Lower lobe of right lung (tissue), 2 donors: ENCODE data around the gene MLLT10. TPM values are rescaled to one million over a fixed set of nuclear protein-coding genes. Genes with fewer than 3 reads are reported as not detected.

ENCODE experiments used
- ATAC-seq, 2 donors: fragments of 200-7000 bp; cut with Tn5 transposase; one replicate each; pipeline ENCODE4 v1.9.1; 2020 to 2022; ENCODE audit warnings: mild to moderate bottlenecking in 2 of 2, moderate library complexity in 2 of 2
- DNase-seq: peaks from one replicate; pipeline ENCODE4 v3.0.0-alpha.2; 2020
- H3K27ac ChIP-seq: fragments of 200-600 bp; one replicate; pipeline ENCODE4 v1.8.0; 2022
- H3K27me3 ChIP-seq: fragments of 200-600 bp; one replicate; pipeline ENCODE4 v1.8.0; 2022; ENCODE audit warnings: low read depth
- H3K36me3 ChIP-seq: fragments of 200-600 bp; one replicate; pipeline ENCODE4 v1.8.0; 2022; ENCODE audit warnings: mild to moderate bottlenecking
- H3K4me1 ChIP-seq: fragments of 200-600 bp; one replicate; pipeline ENCODE4 v1.8.0; 2022
- H3K4me3 ChIP-seq: fragments of 200-600 bp; one replicate; pipeline ENCODE4 v1.8.0; 2022; ENCODE audit warnings: mild to moderate bottlenecking
- H3K9me3 ChIP-seq: fragments of 200-600 bp; one replicate; pipeline ENCODE4 v1.8.0; 2022
- CTCF ChIP-seq: fragments of 200-600 bp; IDR thresholded peaks from one replicate; pipeline ENCODE4 v1.8.0; 2022; ENCODE audit warnings: antibody characterized with exemption, mild to moderate bottlenecking
- intact Hi-C: fragments of 100-400 bp; cut with DNase I; formaldehyde crosslinking; loops from one replicate; pipeline ENCODE4 v1.11.0; 2022
- total RNA-seq: library from RNA; stranded (reverse); fragmentation: NEBNext Ultra II Directional; extraction: Animal tissue kit (Norgen Biotek cat#: 25700); gene quantifications from one replicate; pipeline ENCODE4 v1.2.1, GENCODE V29; 2021
- donor health status: DM: no; HTN: yes; CAD: no; lungs with severe emphysema.

The MLLT10 gene
- total RNA-seq, 1 donor from 2014 or later = 48.8 TPM

DNA sequence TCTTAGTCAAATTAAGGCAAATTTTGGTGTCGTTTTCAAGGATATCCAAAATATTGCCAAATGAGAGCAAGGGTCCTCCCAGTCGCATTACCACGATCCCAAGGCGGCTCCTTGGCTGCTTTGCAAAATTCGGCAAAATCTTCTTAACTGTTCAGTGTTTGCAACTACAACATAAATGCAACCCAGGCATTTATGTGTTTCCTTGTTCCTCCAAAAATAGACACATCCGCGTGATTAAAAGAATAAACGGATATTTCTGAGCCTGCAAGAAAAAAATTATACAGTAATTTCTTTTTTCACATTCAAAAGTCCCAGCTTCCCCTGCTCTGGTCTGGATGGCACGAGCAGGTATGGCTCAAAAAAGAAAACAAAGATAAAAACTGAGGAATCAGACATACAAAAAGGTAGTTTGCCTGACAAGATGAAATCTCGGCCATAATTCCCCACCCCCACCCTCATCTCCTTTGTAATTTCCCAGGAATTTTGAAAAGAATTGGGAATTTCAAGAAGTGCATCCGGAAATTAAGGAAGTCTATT lies 14.6 kb upstream of the MLLT10 start:
- DNase-seq (no peak), ATAC-seq (no peak)
- Histone ChIP-seq H3K36me3 (no peaks in the 10 kb centered on the region), H3K27ac (peak overlapping the region; percentile 76), H3K9me3 (no peaks in the 10 kb centered on the region), H3K4me3 (peak overlapping the region; percentile 66), H3K4me1 (peaks cover 41% of the 10 kb centered on the region), H3K27me3 (peaks cover 40% of the 10 kb centered on the region)
- intact Hi-C loops = no loop called here
- TF ChIP-seq CTCF = no peak

DNA sequence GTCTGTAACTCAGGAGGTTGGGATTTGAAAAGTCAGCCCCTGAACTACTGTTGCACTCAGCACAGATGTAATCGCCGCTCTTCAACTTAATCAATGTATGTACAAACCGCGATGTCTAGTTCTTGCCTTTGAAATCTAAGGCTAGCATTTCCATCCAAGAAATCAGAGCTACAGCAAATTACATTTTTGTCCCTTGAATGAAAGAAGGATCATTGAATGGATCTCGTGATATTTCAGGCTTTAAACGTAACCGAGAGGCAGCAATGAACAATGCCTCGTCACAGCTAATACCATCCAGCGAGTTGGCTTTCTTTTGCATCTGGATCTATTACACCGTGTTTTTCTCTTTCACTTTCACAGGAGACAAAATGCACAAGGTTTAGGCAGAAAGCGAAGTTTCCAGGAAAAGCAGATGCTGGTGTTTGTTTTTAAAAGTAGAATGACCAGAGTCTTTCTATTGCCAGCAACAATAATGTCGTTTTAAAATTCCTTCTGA lies 14.0 kb upstream of the MLLT10 start:
- ATAC-seq (peak in 1 of 2 donors; percentile 45), DNase-seq (no peak)
- Histone ChIP-seq H3K36me3 (no peaks in the 10 kb centered on the region), H3K4me1 (peaks cover 39% of the 10 kb centered on the region), H3K27ac (peak overlapping the region; percentile 76), H3K27me3 (peaks cover 35% of the 10 kb centered on the region), H3K9me3 (no peaks in the 10 kb centered on the region), H3K4me3 (peak overlapping the region; percentile 66)
- intact Hi-C loops = no loop called here
- no peak for TF ChIP-seq CTCF

- Histone ChIP-seq H3K4me3 (peak overlapping the region; percentile 66), H3K36me3 (no peaks in the 10 kb centered on the region), H3K4me1 (peaks cover 33% of the 10 kb centered on the region), H3K27me3 (peaks cover 30% of the 10 kb centered on the region), H3K9me3 (no peaks in the 10 kb centered on the region), H3K27ac (peak overlapping the region; percentile 76)
- TF ChIP-seq CTCF = no peak
- intact Hi-C loops = no loop called here
- no peak for DNase-seq
- ATAC-seq = no peak
Measured at GRCh38 chr10:21520509-21520908, 13.5 kb upstream of the MLLT10 start.

DNA sequence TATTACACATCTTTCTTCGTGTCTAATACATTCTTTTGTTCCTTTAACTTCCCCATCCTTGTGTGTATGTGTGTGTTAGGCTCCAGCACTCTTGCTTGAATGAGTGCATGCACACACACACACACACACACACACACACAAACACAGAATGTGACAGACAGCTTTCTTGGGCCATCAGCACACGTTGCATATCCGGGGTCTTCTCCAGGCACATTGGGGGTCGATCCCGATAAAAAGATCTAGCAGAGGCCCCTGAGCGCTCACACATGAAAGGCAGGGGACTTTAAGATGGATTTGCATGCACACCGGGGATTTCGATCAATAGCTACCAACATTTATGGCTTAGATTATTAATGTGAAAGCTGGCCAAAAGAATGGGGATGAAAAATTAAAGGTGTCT lies 13.1 kb upstream of the MLLT10 start:
- no peaks in the 10 kb centered on the region for H3K9me3 ChIP-seq
- no peak for DNase-seq
- H3K27me3 ChIP-seq = peaks cover 26% of the 10 kb centered on the region
- intact Hi-C loops = no loop called here
- no peak for TF ChIP-seq CTCF
- H3K4me1 ChIP-seq = peaks cover 29% of the 10 kb centered on the region
- ATAC-seq = no peak
- peak overlapping the region; percentile 76 for H3K27ac ChIP-seq
- no peak overlapping the region for H3K4me3 ChIP-seq
- no peaks in the 10 kb centered on the region for H3K36me3 ChIP-seq

GRCh38 chr10:21521751-21522533 lies 12.1 kb upstream of the MLLT10 start:
- H3K27me3 ChIP-seq = peaks cover 26% of the 10 kb centered on the region
- no peaks in the 10 kb centered on the region for H3K9me3 ChIP-seq
- intact Hi-C loops = no loop called here
- H3K36me3 ChIP-seq = no peaks in the 10 kb centered on the region
- DNase-seq = no peak
- no peak for ATAC-seq
- no peak overlapping the region for H3K4me3 ChIP-seq
- H3K27ac ChIP-seq = no peak overlapping the region
- H3K4me1 ChIP-seq = peaks cover 25% of the 10 kb centered on the region
- no peak for TF ChIP-seq CTCF
